Stimulated activated CD8-positive, alpha-beta memory T cell treated with anti-CD3 and anti-CD28 coated beads, Interleukin-4, amount 100 ng/mL, for 24 hours (primary cell): ENCODE results near the gene PPP1R9A.

ENCODE experiments used
- DNase-seq: peaks from one replicate; pipeline ENCODE4 v3.0.0-alpha.2; 2020; ENCODE audit warnings: low read depth

The PPP1R9A gene

DNA sequence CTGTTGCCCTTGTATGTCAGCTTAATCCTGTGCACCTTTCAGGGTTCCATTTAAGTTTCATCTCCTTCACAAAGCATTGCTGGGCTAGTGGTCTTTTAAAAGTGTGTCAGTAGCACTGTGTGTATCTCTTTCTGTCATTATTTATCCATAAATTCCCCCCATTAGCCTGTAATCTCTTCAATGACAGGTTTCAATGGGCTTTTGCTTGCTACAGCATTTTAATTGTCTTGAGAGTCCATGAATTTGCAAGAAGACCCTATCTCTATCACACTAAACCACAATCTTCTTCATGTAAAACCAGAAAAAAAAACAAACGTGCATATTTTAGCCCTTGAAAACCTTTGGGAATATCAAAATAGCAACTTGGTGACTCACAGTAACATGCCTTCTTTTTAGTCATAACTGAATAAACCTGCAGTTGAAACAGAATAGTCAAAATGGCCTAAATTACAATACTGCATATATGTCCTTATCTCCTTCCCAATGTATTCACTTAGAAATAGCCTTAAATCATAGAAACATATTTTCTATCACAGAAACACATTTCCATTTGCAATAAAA, 298.4 kb downstream of the PPP1R9A start:
- no peak for DNase-seq

DNA sequence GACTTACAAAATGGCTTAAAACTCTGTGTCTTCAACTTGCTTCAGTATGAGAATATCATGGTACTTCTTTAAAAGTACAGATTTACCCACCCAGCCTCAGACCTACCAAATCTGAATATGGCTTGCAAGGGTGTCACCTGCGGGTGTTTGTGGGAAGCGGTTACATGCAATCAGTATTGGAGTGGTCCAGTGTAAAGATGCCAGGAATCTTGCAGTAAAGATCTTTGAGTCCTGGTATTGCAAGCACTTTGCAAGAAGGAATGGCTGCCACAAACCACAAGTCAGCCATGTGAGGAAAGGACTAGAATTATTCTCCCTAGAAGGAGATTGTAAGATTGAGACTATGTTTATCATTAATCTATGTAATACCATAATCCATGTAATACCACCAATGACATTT, 301.9 kb downstream of the PPP1R9A start:
- DNase-seq: no peak

DNA sequence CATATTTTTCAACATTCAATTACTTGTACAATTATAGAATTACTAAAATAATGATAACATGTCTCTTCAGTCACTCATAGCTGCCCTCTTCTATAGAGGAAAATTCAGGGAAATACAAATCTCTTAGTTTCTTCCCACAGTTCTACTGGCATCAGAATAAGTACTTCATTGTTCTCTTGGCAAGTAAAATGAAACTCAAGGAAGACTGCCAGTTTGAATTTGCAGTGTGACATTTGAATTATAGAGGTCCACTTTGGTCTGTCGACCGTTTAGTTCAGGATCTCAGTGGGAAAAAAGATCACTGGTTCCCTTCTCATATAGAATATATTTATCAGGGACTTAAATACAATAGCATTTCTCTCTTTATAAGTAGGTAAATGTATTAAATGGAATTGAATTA, 302.4 kb downstream of the PPP1R9A start:
- DNase-seq: no peak

DNA sequence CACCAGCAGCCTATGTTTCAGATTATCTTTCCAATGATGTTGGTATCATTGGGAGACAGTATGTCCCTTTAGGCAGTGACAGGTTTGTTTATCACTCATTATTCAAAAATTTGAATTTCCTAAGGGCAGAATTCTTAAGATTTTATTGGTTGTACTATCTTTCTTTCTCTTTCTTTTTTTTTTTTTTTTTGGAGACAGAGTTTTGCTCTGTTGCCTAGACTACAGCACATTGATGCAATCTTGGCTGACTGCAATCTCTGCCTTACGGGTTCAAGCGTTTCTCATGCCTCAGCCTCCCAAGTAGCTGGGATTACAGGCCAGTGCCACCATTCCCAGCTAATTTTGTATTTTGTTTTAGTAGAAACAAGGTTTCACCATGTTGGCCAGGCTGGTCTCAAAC, 305.8 kb downstream of the PPP1R9A start:
- DNase-seq: no peak

GRCh38 chr7:95213809-95214492, 306.6 kb downstream of the PPP1R9A start:
- DNase-seq: no peak

- no peak for DNase-seq
Measured at GRCh38 chr7:95219721-95220120, 312.3 kb downstream of the PPP1R9A start.

GRCh38 chr7:95220328-95220727, 312.9 kb downstream of the PPP1R9A start:
- DNase-seq: no peak

DNA sequence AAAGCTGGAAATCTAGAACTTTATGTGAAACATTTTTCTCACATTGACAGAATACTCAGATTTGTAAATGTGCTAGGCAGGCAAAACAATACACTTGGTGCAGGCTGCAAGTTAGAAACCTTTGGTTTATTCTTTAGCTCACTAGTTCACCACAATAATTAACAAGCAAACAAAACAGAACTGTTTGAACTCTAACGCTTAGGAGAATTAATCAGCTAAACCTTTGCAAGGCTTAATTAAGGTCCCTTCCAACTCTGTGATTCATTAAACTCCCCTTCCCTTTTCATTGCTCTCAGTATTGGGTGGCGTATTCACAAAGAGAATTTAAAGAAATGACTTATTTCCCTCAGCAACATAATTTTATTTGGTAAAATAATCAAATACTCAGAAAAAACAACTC, 317.9 kb downstream of the PPP1R9A start:
- no peak for DNase-seq

GRCh38 chr7:95229301-95229700, 321.9 kb downstream of the PPP1R9A start:
- DNase-seq: no peak

DNA sequence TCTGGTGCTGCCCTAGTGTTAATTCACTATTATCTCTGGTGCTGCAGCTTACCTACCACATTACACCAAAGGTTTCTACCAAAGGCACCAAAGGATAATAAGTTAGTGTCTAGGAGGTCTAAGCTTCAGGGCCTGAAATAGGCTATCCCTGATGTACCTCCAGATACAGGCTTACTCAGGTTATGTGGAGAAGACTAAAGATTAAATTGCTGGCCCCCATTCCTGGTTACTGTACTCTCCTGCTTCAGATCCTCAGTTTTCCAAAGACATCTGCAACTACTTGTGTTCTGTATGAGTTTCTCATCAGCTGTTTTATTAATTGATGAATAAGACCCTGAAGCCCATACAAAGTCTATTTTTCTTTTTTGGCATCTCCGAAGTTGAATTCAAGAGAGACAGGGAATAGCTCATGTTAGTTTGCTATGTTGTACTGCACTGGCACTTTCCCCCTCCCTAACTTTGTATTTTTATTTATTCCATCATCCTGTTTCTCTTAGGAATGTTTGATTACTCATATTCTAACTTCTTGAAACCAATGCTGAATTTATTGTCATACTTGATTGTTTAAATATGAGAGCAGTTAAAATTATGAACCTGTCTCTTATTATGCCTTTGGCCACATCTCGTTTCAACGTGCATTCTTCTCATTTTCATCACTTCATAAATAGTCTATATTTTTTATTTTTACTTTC, 331.0 kb downstream of the PPP1R9A start:
- no peak for DNase-seq

GRCh38 chr7:95240921-95241320, 333.5 kb downstream of the PPP1R9A start:
- no peak for DNase-seq

DNA sequence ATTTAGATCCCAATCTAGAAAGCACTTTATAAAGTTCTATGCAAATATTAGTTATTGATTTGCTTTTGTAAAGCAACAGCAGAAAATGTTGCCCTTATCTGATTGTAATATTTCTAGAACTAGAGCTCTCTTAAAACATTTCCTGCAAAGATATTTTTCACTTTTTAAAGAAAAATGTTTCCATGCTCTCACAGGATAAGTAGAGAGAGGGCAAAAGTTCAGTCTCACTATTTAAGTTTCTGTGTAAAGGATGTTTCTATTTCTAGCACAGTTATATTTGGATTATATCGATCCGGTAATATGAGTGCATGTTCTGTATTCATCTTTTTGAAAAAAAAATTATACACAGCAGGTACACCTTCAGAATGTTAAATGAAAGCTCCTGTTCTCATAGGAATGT, 334.9 kb downstream of the PPP1R9A start:
- DNase-seq: no peak

DNA sequence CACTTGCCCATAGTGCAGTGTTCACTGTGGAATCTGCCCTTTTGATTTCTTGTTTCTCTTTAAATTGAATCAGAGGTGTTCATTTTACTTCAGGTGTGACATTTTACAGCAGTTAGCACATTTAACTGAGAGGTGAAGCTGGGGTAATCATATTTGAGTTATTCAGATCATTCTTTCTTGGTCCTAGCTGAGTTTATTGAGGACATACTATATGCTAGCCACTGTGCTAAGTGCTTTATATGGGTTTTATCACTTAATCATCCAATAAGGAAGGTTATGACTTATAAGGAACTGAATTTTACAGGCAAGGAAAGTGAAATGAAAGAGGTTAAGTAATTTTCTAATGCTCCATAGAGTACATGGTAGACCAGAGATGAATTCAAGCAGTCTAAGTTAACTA, 337.2 kb downstream of the PPP1R9A start:
- no peak for DNase-seq

DNA sequence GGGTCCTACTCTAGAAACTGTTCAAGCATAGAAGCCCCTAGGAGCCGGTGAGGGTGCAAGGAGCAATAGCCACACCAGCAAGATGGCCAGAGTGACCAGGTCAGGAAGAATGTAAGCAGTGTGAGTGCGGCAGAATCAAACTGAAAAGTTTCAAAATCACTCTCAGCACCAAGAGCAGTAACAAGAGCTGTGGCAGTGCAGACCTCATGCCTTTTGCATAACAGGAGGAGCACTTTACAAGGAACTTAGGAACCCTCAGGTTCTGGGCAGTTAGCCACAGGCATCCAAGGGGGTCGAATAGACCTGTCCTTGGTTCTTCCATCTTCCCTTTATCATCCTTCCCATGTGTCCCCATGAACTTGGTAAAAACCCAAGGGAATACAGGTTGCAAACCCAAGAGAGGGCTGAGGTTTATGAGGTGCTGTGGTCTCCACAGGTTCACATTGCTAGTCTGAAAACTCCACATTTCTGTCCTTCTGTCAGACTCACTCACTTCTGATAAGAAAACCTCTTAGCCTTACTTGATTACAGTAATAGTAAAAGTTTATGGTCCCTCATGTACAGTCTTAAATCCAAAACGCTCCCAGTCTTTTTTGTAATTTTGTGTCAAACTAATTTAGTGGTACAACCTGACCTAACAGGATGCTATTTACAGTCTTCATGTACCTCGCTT, 338.6 kb downstream of the PPP1R9A start:
- DNase-seq: no peak

- DNase-seq: no peak
Measured at GRCh38 chr7:95246831-95247370, 339.5 kb downstream of the PPP1R9A start.

- DNase-seq: no peak
Measured at GRCh38 chr7:95250571-95250970, 343.2 kb downstream of the PPP1R9A start.

DNA sequence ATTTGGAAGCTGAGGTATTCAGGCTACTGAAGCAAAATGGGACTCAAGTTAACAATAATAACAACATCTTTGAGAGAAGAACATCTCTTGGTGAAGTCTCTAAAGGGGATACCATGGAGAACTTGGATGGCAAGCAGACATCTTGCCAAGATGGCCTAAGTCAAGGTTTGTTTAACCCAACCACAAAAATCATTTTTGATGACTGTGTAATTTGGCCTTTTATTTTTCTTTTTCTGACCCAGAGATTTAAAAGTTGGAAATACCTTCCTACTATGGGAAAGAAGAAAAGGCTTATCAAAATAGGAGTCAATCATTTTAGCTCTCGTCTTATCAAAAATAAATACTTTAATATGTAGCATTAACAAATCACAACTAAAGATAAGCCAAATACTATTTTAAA, 344.6 kb downstream of the PPP1R9A start:
- DNase-seq: no peak

- no peak for DNase-seq
Measured at GRCh38 chr7:95253986-95254385, 346.6 kb downstream of the PPP1R9A start.

- DNase-seq: no peak
Measured at GRCh38 chr7:95255691-95256090, 348.3 kb downstream of the PPP1R9A start.

GRCh38 chr7:95261895-95262415, 354.6 kb downstream of the PPP1R9A start:
- DNase-seq: no peak

- no peak for DNase-seq
Measured at GRCh38 chr7:95262875-95263274, 355.5 kb downstream of the PPP1R9A start.

DNA sequence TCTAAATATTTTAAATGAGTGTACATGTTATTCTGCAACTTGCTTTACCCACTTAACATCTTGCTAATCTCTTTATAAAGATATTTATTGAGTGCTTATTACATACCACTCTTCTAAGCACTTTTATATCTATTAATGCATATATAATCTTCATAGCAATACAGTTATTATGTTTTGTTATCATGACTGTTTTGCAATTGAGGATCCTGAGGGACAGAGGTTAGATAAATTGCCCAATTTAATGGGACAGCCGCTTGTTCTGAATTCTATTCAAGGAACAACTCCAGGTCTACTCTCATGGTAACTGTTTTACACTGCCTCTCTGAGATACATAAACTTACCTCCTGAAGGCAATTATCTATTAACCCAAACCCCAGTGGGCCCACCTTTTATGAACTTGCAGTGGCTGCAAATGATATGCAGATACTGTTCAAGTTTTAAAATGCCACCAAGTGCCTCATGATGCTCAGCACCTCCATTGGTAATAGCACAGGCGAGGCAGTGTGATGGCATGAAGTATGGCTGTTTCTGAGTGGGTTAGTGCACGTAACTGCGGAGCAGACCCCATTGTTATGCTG, 356.5 kb downstream of the PPP1R9A start:
- no peak for DNase-seq
